ENCODE data around the gene NRG2.

Gene NRG2

DNA sequence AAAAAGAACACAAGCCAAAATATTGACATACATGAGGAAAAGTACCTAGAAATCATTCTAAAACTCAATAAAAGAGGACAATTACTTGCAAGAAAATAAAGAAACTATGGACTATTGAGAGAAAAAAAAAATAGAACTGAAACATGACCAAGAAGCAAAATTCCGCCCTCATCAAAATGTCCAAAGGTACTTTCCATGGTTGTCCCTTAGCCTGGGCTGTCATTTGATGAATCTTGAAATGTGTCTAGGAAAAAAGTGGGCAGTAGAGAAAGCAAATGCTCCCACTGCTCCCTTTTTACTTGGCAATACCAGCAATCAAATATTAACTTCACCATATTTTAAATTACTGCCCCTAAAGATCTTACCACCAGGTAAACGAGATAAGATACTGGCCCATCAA lies 10.8 kb downstream of the NRG2 start:
- H3K27me3 ChIP-seq (ENCODE audit: control insufficient read depth in 5 of 5, insufficient read depth in 4 of 5, low read length in 5 of 5) = no peaks in the 10 kb centered on the region
- H3K4me3 ChIP-seq (ENCODE audit: low read depth in 1 of 5, low read length in 5 of 5) = no peak overlapping the region
- H3K9ac ChIP-seq (ENCODE audit: low read length in 5 of 5) = no peak overlapping the region
- H3K36me3 ChIP-seq (ENCODE audit: control insufficient read depth in 5 of 5, insufficient read depth in 5 of 5, low read length in 5 of 5) = no peaks in the 10 kb centered on the region
- H3K9me3 ChIP-seq (ENCODE audit: control insufficient read depth in 5 of 5, low read length in 5 of 5) = peaks cover 0 to 2% (median 0%) of the 10 kb centered on the region in 5 donors
- peaks cover 4 to 19% (median 13%) of the 10 kb centered on the region in 5 donors for H3K4me1 ChIP-seq (ENCODE audit: control insufficient read depth in 5 of 5, insufficient read depth in 5 of 5, low read length in 5 of 5)
- H3K27ac ChIP-seq (ENCODE audit: low read depth, low read length) = no peak overlapping the region

DNA sequence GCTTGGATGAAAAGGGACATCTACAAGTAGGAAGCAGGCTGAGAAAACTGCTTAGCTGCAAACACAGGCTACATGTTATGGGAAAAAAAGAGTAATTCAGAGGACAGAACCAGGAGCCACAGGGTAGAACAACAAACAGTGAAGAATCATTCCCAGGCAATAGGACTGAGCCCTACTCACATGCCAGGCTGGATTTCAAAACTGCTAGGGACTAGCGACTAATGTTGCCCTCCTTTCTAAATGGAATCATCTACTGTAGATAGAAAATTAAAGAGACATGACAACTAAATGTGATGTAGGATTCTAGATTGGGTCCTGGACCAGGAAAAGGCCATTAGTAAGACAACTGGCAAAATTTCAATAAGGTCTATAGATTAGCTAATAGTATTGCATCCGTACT lies 15.3 kb downstream of the NRG2 start:
- H3K4me1 ChIP-seq (ENCODE audit: control insufficient read depth in 5 of 5, insufficient read depth in 5 of 5, low read length in 5 of 5) = no peaks in the 10 kb centered on the region
- no peaks in the 10 kb centered on the region for H3K27me3 ChIP-seq (ENCODE audit: control insufficient read depth in 5 of 5, insufficient read depth in 4 of 5, low read length in 5 of 5)
- no peak overlapping the region for H3K4me3 ChIP-seq (ENCODE audit: low read depth in 1 of 5, low read length in 5 of 5)
- no peaks in the 10 kb centered on the region for H3K9me3 ChIP-seq (ENCODE audit: control insufficient read depth in 5 of 5, low read length in 5 of 5)
- no peak overlapping the region for H3K27ac ChIP-seq (ENCODE audit: low read depth, low read length)
- no peaks in the 10 kb centered on the region for H3K36me3 ChIP-seq (ENCODE audit: control insufficient read depth in 5 of 5, insufficient read depth in 5 of 5, low read length in 5 of 5)
- no peak overlapping the region for H3K9ac ChIP-seq (ENCODE audit: low read length in 5 of 5)

DNA sequence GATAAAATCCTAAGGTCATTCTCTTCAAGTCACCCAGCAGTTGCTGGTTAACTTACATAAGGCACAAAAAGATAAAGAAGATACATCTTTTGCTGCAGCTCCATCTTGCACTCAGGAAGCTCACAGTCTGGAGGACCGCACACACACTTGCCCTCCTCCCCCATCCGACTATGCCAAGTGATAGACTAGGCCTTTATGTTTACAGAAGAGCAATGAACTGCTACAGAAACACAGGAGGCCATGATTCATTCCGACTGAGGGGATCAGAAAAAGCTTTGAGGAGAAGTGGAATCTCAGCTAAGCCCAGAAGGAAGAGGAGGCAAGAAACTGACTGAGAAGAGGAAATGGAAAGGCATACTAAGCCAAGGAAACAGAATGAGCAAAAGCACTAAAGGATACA lies 17.4 kb downstream of the NRG2 start:
- no peaks in the 10 kb centered on the region for H3K9me3 ChIP-seq (ENCODE audit: control insufficient read depth in 5 of 5, low read length in 5 of 5)
- no peak overlapping the region for H3K4me3 ChIP-seq (ENCODE audit: low read depth in 1 of 5, low read length in 5 of 5)
- no peak overlapping the region for H3K9ac ChIP-seq (ENCODE audit: low read length in 5 of 5)
- no peak overlapping the region for H3K27ac ChIP-seq (ENCODE audit: low read depth, low read length)
- no peaks in the 10 kb centered on the region for H3K36me3 ChIP-seq (ENCODE audit: control insufficient read depth in 5 of 5, insufficient read depth in 5 of 5, low read length in 5 of 5)
- H3K27me3 ChIP-seq (ENCODE audit: control insufficient read depth in 5 of 5, insufficient read depth in 4 of 5, low read length in 5 of 5) = no peaks in the 10 kb centered on the region
- peaks cover 4 to 8% (median 6%) of the 10 kb centered on the region in 5 donors for H3K4me1 ChIP-seq (ENCODE audit: control insufficient read depth in 5 of 5, insufficient read depth in 5 of 5, low read length in 5 of 5)

DNA sequence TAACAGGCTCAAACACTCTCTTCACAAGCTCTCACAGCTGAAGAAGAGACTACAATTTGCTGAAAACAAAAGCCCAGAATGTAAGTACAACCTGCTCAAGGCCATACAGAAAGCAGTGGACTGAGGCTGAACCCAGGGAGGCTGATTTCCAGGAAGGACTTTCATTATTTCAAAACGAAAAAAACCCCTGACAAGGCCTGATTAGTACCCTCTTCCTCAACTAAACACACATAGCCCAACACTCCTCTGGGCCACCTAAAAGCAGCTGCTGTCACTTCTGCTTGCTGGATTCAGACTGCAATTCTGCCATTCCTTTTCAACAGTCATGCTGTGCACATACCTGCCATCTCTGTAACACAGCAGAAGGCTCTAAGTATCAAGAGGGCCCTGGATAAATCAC lies 18.2 kb downstream of the NRG2 start:
- H3K27me3 ChIP-seq (ENCODE audit: control insufficient read depth in 5 of 5, insufficient read depth in 4 of 5, low read length in 5 of 5) = no peaks in the 10 kb centered on the region
- H3K9ac ChIP-seq (ENCODE audit: low read length in 5 of 5) = no peak overlapping the region
- no peak overlapping the region for H3K27ac ChIP-seq (ENCODE audit: low read depth, low read length)
- peaks cover 4 to 8% (median 6%) of the 10 kb centered on the region in 5 donors for H3K4me1 ChIP-seq (ENCODE audit: control insufficient read depth in 5 of 5, insufficient read depth in 5 of 5, low read length in 5 of 5)
- H3K9me3 ChIP-seq (ENCODE audit: control insufficient read depth in 5 of 5, low read length in 5 of 5) = no peaks in the 10 kb centered on the region
- H3K36me3 ChIP-seq (ENCODE audit: control insufficient read depth in 5 of 5, insufficient read depth in 5 of 5, low read length in 5 of 5) = no peaks in the 10 kb centered on the region
- H3K4me3 ChIP-seq (ENCODE audit: low read depth in 1 of 5, low read length in 5 of 5) = no peak overlapping the region

DNA sequence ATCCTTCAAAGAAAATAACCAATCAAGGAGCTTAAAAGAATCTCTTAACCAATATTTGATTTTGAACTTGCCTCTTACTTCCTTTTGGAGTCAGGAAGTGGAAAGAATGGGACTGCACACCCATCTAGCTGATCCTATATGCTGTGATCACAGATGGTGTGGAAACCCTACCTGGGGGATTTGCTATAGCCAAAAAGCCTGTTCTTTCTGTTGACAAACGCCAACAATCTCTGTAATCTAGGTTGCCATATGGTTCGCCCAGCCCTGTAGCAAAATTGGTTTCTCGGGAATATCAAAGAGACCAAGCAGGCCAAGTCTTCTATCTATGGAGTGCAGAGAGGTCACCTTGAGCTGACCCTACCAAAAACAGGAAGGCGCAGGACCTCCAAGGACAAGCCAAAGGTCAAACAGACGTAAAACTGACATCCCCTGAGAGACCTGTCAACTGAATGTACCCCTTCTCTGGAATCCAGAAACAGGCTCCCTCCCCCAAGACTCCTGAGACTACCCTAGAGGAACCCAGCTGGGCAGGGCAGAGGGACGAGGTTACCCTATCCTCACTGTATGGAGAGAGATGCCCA lies 19.4 kb downstream of the NRG2 start:
- Histone ChIP-seq H3K9me3 (ENCODE audit: control insufficient read depth in 5 of 5, low read length in 5 of 5) (no peaks in the 10 kb centered on the region), H3K36me3 (ENCODE audit: control insufficient read depth in 5 of 5, insufficient read depth in 5 of 5, low read length in 5 of 5) (no peaks in the 10 kb centered on the region), H3K9ac (ENCODE audit: low read length in 5 of 5) (no peak overlapping the region), H3K27me3 (ENCODE audit: control insufficient read depth in 5 of 5, insufficient read depth in 4 of 5, low read length in 5 of 5) (no peaks in the 10 kb centered on the region), H3K27ac (ENCODE audit: low read depth, low read length) (no peak overlapping the region), H3K4me1 (ENCODE audit: control insufficient read depth in 5 of 5, insufficient read depth in 5 of 5, low read length in 5 of 5) (peaks cover 4 to 13% (median 11%) of the 10 kb centered on the region in 5 donors), H3K4me3 (ENCODE audit: low read depth in 1 of 5, low read length in 5 of 5) (no peak overlapping the region)

DNA sequence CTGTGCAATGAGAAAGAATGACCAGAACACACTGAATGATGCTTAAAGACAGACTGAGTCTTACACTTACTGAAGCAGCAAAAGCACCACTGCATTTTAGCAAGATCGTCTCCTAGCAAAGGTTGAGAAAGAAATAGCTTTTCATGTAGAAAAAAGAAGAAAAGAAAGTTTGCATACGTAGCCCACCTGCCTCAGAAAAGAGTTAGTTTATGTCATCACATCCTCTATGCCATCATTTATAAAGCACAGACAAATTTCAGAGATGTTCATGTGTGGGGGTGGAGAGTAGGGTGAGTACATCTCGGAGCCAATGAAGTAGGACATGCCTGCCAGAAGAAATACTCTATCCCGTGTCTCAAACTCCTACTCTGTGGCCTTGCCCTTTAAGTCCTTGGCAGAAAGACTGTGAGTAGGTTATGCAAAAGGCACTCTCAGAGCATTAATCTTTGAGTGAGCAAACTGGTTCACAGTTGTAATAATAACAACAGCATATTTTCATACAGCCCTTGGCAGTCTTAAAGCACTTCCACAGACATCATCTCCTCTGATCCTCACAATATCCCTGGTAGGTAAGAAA lies 22.4 kb downstream of the NRG2 start:
- Histone ChIP-seq H3K27me3 (ENCODE audit: control insufficient read depth in 5 of 5, insufficient read depth in 4 of 5, low read length in 5 of 5) (no peaks in the 10 kb centered on the region), H3K36me3 (ENCODE audit: control insufficient read depth in 5 of 5, insufficient read depth in 5 of 5, low read length in 5 of 5) (no peaks in the 10 kb centered on the region), H3K27ac (ENCODE audit: low read depth, low read length) (no peak overlapping the region), H3K9me3 (ENCODE audit: control insufficient read depth in 5 of 5, low read length in 5 of 5) (no peaks in the 10 kb centered on the region), H3K4me3 (ENCODE audit: low read depth in 1 of 5, low read length in 5 of 5) (no peak overlapping the region), H3K4me1 (ENCODE audit: control insufficient read depth in 5 of 5, insufficient read depth in 5 of 5, low read length in 5 of 5) (peaks cover 6 to 28% (median 25%) of the 10 kb centered on the region in 5 donors), H3K9ac (ENCODE audit: low read length in 5 of 5) (no peak overlapping the region)

DNA sequence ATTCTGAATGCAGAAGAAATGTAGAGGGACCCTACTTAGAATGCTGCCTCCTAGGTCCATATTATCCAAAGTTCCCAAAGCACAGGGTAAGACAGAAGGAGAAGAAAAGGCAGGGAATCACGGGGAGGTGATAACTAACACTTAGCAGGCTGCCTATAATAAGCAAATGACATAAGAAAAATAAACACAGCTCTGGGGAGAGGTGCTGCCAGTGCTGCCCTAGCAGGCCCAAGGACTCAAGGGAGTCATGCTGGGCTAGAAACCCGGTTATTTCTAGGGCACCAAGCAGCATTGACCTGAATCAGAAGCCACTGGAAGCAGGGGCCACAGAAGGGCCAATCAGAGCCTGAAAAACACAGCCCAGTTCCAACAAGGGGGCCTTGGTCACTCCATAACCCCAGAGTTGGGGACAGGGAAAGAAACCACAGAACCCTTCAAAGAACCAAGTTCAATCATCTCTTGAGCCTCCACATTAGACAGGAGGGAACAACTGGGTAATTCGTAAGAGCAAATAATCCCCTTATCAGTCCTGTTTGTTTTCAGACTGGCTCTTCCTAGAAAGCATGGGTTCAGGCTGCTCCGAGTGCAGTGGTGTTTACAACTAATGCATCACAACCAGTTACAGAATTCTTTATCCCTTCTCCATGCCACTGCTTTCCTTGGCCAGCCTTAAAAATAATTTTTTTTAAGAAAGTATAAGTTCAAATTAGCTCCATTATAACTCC lies 24.0 kb downstream of the NRG2 start:
- H3K4me3 ChIP-seq (ENCODE audit: low read depth in 1 of 5, low read length in 5 of 5) = no peak overlapping the region

DNA sequence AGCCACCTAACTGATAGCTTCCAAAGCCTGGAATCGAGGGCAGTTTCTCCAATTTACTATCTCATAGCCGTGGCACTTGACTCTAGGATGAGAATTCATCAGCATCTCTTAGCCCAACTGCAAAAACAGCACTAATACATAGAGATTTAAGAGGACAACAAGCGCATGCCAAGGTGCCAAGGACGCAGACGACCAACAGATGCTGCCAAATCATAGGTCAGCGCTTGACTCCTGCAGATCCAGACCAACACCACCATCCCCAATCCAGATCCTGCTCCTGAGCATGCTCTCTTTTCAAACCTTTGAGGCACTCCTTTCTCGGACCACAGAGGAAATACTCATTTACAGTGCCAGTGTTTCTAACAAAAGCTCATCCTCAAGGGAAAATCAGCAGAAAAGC lies 24.6 kb downstream of the NRG2 start:
- Histone ChIP-seq H3K27me3 (ENCODE audit: control insufficient read depth in 5 of 5, insufficient read depth in 4 of 5, low read length in 5 of 5) (no peaks in the 10 kb centered on the region), H3K4me1 (ENCODE audit: control insufficient read depth in 5 of 5, insufficient read depth in 5 of 5, low read length in 5 of 5) (peaks cover 6 to 28% (median 25%) of the 10 kb centered on the region in 5 donors), H3K27ac (ENCODE audit: low read depth, low read length) (no peak overlapping the region), H3K9me3 (ENCODE audit: control insufficient read depth in 5 of 5, low read length in 5 of 5) (no peaks in the 10 kb centered on the region), H3K4me3 (ENCODE audit: low read depth in 1 of 5, low read length in 5 of 5) (no peak overlapping the region), H3K9ac (ENCODE audit: low read length in 5 of 5) (no peak overlapping the region), H3K36me3 (ENCODE audit: control insufficient read depth in 5 of 5, insufficient read depth in 5 of 5, low read length in 5 of 5) (no peaks in the 10 kb centered on the region)

More for the DNA sequence above, 24.0 kb downstream of the NRG2 start:
- Histone ChIP-seq H3K36me3 (ENCODE audit: control insufficient read depth in 5 of 5, insufficient read depth in 5 of 5, low read length in 5 of 5) (no peaks in the 10 kb centered on the region), H3K27ac (ENCODE audit: low read depth, low read length) (no peak overlapping the region), H3K9ac (ENCODE audit: low read length in 5 of 5) (no peak overlapping the region), H3K27me3 (ENCODE audit: control insufficient read depth in 5 of 5, insufficient read depth in 4 of 5, low read length in 5 of 5) (no peaks in the 10 kb centered on the region), H3K4me1 (ENCODE audit: control insufficient read depth in 5 of 5, insufficient read depth in 5 of 5, low read length in 5 of 5) (peaks cover 6 to 28% (median 25%) of the 10 kb centered on the region in 5 donors), H3K9me3 (ENCODE audit: control insufficient read depth in 5 of 5, low read length in 5 of 5) (no peaks in the 10 kb centered on the region)

DNA sequence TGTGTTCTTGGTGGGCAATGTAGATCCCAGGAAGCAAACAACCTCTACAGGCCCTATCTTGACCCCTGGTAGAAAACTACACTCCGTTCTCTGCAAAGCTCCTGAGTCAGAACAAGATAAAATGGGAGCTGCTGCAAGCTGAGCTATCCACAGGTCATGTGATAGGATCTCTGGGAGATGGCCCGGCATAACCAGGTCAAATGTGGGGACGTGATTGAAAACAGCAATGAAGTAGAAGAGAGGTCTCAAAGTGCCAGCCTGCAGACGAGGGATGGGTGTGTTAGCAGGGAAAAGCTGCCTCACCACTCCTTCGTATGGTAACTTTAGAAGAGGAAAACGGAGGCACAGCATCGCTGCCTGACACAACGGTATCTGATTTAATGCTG lies 25.0 kb downstream of the NRG2 start:
- H3K9me3 ChIP-seq (ENCODE audit: control insufficient read depth in 5 of 5, low read length in 5 of 5) = no peaks in the 10 kb centered on the region
- no peaks in the 10 kb centered on the region for H3K27me3 ChIP-seq (ENCODE audit: control insufficient read depth in 5 of 5, insufficient read depth in 4 of 5, low read length in 5 of 5)
- no peak overlapping the region for H3K27ac ChIP-seq (ENCODE audit: low read depth, low read length)
- H3K4me1 ChIP-seq (ENCODE audit: control insufficient read depth in 5 of 5, insufficient read depth in 5 of 5, low read length in 5 of 5) = peaks cover 6 to 28% (median 25%) of the 10 kb centered on the region in 5 donors
- no peak overlapping the region for H3K9ac ChIP-seq (ENCODE audit: low read length in 5 of 5)
- no peaks in the 10 kb centered on the region for H3K36me3 ChIP-seq (ENCODE audit: control insufficient read depth in 5 of 5, insufficient read depth in 5 of 5, low read length in 5 of 5)
- H3K4me3 ChIP-seq (ENCODE audit: low read depth in 1 of 5, low read length in 5 of 5) = peak overlapping the region in 2 of 5 donors; percentile 7 to 13

DNA sequence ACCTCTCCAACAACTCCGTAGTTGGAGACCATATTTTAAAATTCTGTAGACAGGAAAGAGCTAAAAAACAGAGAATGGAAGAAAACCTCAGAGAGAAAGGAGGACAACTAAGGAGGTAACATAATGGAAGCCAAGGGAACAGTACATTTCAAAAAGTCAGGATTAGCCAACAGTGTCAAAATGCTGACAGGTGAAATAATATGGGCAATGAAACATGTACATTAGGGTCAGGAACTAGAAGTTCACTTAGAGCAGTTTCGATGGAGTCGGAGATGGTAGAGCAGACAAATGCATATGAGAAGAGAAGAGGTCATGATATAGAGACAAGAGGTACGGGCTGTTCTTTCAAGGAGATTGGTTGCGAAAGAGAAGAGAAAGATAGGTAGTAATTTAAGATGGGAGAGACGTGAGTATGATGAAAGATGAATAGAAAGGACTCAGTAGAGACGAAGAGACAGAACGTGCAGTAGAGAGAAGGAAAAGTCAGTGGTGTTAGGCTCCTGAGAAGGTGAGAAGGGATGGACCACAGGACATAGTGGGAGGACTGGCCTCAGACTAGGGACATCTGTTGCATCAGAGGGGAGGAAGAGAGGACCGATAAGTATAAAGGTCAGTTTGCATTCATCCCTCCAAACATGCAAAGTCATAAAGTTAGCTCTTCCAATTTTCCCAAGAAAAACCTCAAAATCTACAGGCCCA lies 25.6 kb downstream of the NRG2 start:
- no peaks in the 10 kb centered on the region for H3K36me3 ChIP-seq (ENCODE audit: control insufficient read depth in 5 of 5, insufficient read depth in 5 of 5, low read length in 5 of 5)
- H3K9me3 ChIP-seq (ENCODE audit: control insufficient read depth in 5 of 5, low read length in 5 of 5) = no peaks in the 10 kb centered on the region
- no peaks in the 10 kb centered on the region for H3K27me3 ChIP-seq (ENCODE audit: control insufficient read depth in 5 of 5, insufficient read depth in 4 of 5, low read length in 5 of 5)
- peaks cover 6 to 28% (median 25%) of the 10 kb centered on the region in 5 donors for H3K4me1 ChIP-seq (ENCODE audit: control insufficient read depth in 5 of 5, insufficient read depth in 5 of 5, low read length in 5 of 5)
- peak overlapping the region in 1 of 5 donors; percentile 13 for H3K4me3 ChIP-seq (ENCODE audit: low read depth in 1 of 5, low read length in 5 of 5)
- H3K9ac ChIP-seq (ENCODE audit: low read length in 5 of 5) = no peak overlapping the region
- H3K27ac ChIP-seq (ENCODE audit: low read depth, low read length) = no peak overlapping the region
